HG03175 (cell line): ENCODE results near the gene GFY.
"Not testable (repeated sequence)": the region's sequence is repeated elsewhere in the genome, so short reads cannot be mapped to it uniquely, and the experiment has no call there.

Experiments
- ATAC-seq: cut with Tn5 transposase; IDR thresholded peaks from one replicate; pipeline ENCODE4 v1.9.1; 2021; ENCODE audit warnings: mild to moderate bottlenecking, moderate library complexity; ENCODE audit not compliant: unreplicated experiment

Gene GFY

GRCh38 chr19:49443366-49444099 lies 18.3 kb downstream of the GFY start:
- peak; percentile 89 for ATAC-seq

- ATAC-seq = not testable (repeated sequence)
These were observed 19.0 kb downstream of the GFY start for GRCh38 chr19:49444100-49444700.

- no peak for ATAC-seq
These were observed 20.8 kb downstream of the GFY start for GRCh38 chr19:49445997-49446396.

- ATAC-seq = no peak
These were observed 22.6 kb downstream of the GFY start for GRCh38 chr19:49447485-49448431.

GRCh38 chr19:49448432-49448786 lies 23.2 kb downstream of the GFY start:
- no peak for ATAC-seq

GRCh38 chr19:49450405-49450804 lies 25.2 kb downstream of the GFY start:
- ATAC-seq = no peak

GRCh38 chr19:49451430-49452181 lies 26.4 kb downstream of the GFY start, which contains the start of gene PIH1D1:
Gene PIH1D1 (minus strand): TSS chr19:49451814. CDS start chr19:49451574, 240 bp downstream.
- ATAC-seq = peak; percentile 58

GRCh38 chr19:49453013-49453756 lies 28.0 kb downstream of the GFY start, which contains the start of gene ALDH16A1:
Gene ALDH16A1 (plus strand): TSS chr19:49453225. CDS start chr19:49453332, 107 bp downstream.
- peak; percentile 79 for ATAC-seq

GRCh38 chr19:49453757-49454240 lies 28.6 kb downstream of the GFY start:
- no peak for ATAC-seq

GRCh38 chr19:49455773-49456172 lies 30.6 kb downstream of the GFY start:
- ATAC-seq = no peak

- no peak for ATAC-seq
These were observed 31.1 kb downstream of the GFY start for GRCh38 chr19:49456326-49456725.

GRCh38 chr19:49458567-49458903 lies 33.3 kb downstream of the GFY start:
- no peak for ATAC-seq

GRCh38 chr19:49459388-49459787 lies 34.2 kb downstream of the GFY start:
- ATAC-seq = no peak

- ATAC-seq = not testable (repeated sequence)
These were observed 35.9 kb downstream of the GFY start for GRCh38 chr19:49461130-49461529.

- ATAC-seq = no peak
These were observed 36.5 kb downstream of the GFY start for GRCh38 chr19:49461656-49462055.

GRCh38 chr19:49462492-49462891 lies 37.3 kb downstream of the GFY start:
- ATAC-seq = no peak

GRCh38 chr19:49463960-49464740 lies 39.0 kb downstream of the GFY start:
- ATAC-seq = no peak

- no peak for ATAC-seq
These were observed 40.2 kb downstream of the GFY start for GRCh38 chr19:49465371-49465770.

- ATAC-seq = no peak
These were observed 43.0 kb downstream of the GFY start for GRCh38 chr19:49468199-49468598.
